Panc1 (cell line): ENCODE data around the gene ALS2CL. TPM values are rescaled to one million over a fixed set of nuclear protein-coding genes. Genes with fewer than 3 reads are reported as not detected.

Experiments
- ATAC-seq: fragments of 200-7000 bp; cut with Tn5 transposase; 2 replicates; pipeline ENCODE4 v1.9.1; 2020; ENCODE audit warnings: mild to moderate bottlenecking, moderate library complexity
- BruUV-seq: library from RNA; stranded (reverse); fragments of 400-500 nt; replicated peaks from 2 replicates; lab custom pipeline; 2021; lab: Mats Ljungman, UMichigan
- CTCF ChIA-PET: fragments of 300-600 bp; sonication (Branson Sonifier 250); formaldehyde crosslinking; loops from one replicate; lab custom pipeline; 2022; ENCODE audit warnings: antibody characterized with exemption; lab: Charles Lee
- POLR2A ChIA-PET: fragments of 300-600 bp; sonication (Branson Sonifier 250); formaldehyde crosslinking; loops from one replicate; lab custom pipeline; 2022; ENCODE audit warnings: antibody characterized with exemption; lab: Charles Lee
- DNase-seq: peaks from one replicate; pipeline ENCODE4 v3.0.0-alpha.2; 2010; ENCODE audit warnings: low read depth, low spot score
- H3K27ac ChIP-seq: 2 replicates; pipeline ENCODE4 v1.5.1; 2011; ENCODE audit warnings: mild to moderate bottlenecking, low read length, inconsistent platforms
- H3K27me3 ChIP-seq: fragments of 200-500 bp; sonication (Bioruptor generic); 2 replicates; pipeline ENCODE4 v1.6.0; 2014; ENCODE audit warnings: low read length, inconsistent platforms; ENCODE audit not compliant: control insufficient read depth, insufficient read depth
- H3K36me3 ChIP-seq: fragments of 200-500 bp; sonication (Bioruptor generic); 2 replicates; pipeline ENCODE4 v1.5.1; 2014; ENCODE audit warnings: inconsistent platforms, mild to moderate bottlenecking, low read length, moderate library complexity; ENCODE audit not compliant: control insufficient read depth, insufficient read depth
- H3K4me1 ChIP-seq: 2 replicates; pipeline ENCODE4 v1.5.1; 2011; ENCODE audit warnings: inconsistent platforms, mild to moderate bottlenecking, low read length, moderate library complexity; ENCODE audit not compliant: control insufficient read depth, insufficient read depth
- H3K4me3 ChIP-seq, 2 experiments: 2 replicates each; pipeline ENCODE4 v1.5.1; 2011 to 2012; ENCODE audit warnings: low read depth in 2 of 2, low read length in 2 of 2, mild to moderate bottlenecking in 2 of 2, inconsistent platforms in 1 of 2, moderate library complexity in 1 of 2
- H3K9me3 ChIP-seq: fragments of 200-500 bp; sonication (Bioruptor generic); 2 replicates; pipeline ENCODE4 v1.5.1; 2014; ENCODE audit warnings: low read depth, mild to moderate bottlenecking, inconsistent platforms, low read length, moderate library complexity; ENCODE audit not compliant: control insufficient read depth, insufficient read depth
- POLR2AphosphoS5 ChIP-seq: IDR thresholded peaks from 2 replicates; pipeline ENCODE4 v1.6.1; 2012; ENCODE audit warnings: mild to moderate bottlenecking, low read depth, low read length, moderate library complexity
- SIN3A ChIP-seq: IDR thresholded peaks from 2 replicates; pipeline ENCODE4 v1.6.1; 2012; ENCODE audit warnings: low read depth, mild to moderate bottlenecking, low read length, moderate library complexity, borderline replicate concordance; ENCODE audit not compliant: insufficient read depth
- TCF7L2 ChIP-seq: IDR thresholded peaks from 2 replicates; pipeline ENCODE4 v1.6.1; 2011; ENCODE audit warnings: mild to moderate bottlenecking, low read depth, low read length, inconsistent platforms
- in situ Hi-C: cut with HindIII; loops from 2 replicates; pipeline ENCODE4 v1.10.0; 2016; ENCODE audit warnings: low sequenced_read_pairs, low pct_unique_long_range_greater_than_20kb
- intact Hi-C: fragments of 100-400 bp; cut with micrococcal nuclease; formaldehyde crosslinking; loops from one replicate; pipeline ENCODE4 v1.10.0; 2022; ENCODE audit not compliant: unreplicated experiment
- total RNA-seq: library from RNA; stranded (reverse); gene quantifications from one replicate; pipeline ENCODE4 v1.2.1, GENCODE V29; 2021; ENCODE audit not compliant: unreplicated experiment
- TF ChIP-seq, protein P1 (sequence below): fragments of 450-650 bp; IDR thresholded peaks from 2 replicates; pipeline ENCODE4 v1.5.1; 2017; ENCODE audit warnings: mild to moderate bottlenecking
- TF ChIP-seq, protein P2 (sequence below), 2 experiments: IDR thresholded peaks; 2 replicates each; pipeline ENCODE4 v1.6.1; 2011 to 2012; ENCODE audit warnings: low read depth in 2 of 2, control low read depth in 1 of 2, low read length in 1 of 2, mild to moderate bottlenecking in 1 of 2, moderate library complexity in 1 of 2; ENCODE audit not compliant: insufficient read depth in 1 of 2

ALS2CL gene
- total RNA-seq, 1 experiment from 2014 or later, result 2.7 TPM

DNA sequence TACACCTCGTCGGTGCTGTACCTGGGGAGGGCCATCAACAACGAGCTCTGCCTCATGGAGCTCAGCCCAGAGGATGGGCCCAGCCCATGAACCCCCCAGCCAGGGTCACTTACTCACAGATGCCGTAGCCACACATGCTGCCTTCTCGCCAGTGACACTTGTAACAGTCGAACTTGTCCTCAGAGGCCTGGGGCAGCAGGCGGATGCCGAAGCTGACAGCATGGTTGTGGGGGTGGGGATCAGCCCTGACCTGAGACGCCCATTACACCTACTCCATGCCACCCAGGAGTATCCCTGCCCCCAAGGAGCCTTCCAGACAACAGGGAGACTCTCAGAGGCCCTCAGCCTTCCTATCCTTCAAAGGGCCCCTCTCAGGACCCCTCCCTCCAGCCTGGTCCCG, 12.1 kb downstream of the ALS2CL start:
- no peak overlapping the region for H3K27ac ChIP-seq
- H3K4me3 ChIP-seq, result no peak overlapping the region
- no peaks in the 10 kb centered on the region for H3K36me3 ChIP-seq
- intact Hi-C loops, result no loop called here
- CTCF ChIA-PET, result no interaction called here
- in situ Hi-C loops, result no loop called here
- TF ChIP-seq, protein P1, sequence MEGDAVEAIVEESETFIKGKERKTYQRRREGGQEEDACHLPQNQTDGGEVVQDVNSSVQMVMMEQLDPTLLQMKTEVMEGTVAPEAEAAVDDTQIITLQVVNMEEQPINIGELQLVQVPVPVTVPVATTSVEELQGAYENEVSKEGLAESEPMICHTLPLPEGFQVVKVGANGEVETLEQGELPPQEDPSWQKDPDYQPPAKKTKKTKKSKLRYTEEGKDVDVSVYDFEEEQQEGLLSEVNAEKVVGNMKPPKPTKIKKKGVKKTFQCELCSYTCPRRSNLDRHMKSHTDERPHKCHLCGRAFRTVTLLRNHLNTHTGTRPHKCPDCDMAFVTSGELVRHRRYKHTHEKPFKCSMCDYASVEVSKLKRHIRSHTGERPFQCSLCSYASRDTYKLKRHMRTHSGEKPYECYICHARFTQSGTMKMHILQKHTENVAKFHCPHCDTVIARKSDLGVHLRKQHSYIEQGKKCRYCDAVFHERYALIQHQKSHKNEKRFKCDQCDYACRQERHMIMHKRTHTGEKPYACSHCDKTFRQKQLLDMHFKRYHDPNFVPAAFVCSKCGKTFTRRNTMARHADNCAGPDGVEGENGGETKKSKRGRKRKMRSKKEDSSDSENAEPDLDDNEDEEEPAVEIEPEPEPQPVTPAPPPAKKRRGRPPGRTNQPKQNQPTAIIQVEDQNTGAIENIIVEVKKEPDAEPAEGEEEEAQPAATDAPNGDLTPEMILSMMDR, result no peak
- TF ChIP-seq POLR2AphosphoS5 (no peak), TCF7L2 (no peak)
- BruUV-seq, result no TSS peak
- DNase-seq (no peak), ATAC-seq (no peak)
- no peaks in the 10 kb centered on the region for H3K27me3 ChIP-seq
- no peaks in the 10 kb centered on the region for H3K4me1 ChIP-seq
- no peaks in the 10 kb centered on the region for H3K9me3 ChIP-seq
- POLR2A ChIA-PET, result no interaction called here

DNA sequence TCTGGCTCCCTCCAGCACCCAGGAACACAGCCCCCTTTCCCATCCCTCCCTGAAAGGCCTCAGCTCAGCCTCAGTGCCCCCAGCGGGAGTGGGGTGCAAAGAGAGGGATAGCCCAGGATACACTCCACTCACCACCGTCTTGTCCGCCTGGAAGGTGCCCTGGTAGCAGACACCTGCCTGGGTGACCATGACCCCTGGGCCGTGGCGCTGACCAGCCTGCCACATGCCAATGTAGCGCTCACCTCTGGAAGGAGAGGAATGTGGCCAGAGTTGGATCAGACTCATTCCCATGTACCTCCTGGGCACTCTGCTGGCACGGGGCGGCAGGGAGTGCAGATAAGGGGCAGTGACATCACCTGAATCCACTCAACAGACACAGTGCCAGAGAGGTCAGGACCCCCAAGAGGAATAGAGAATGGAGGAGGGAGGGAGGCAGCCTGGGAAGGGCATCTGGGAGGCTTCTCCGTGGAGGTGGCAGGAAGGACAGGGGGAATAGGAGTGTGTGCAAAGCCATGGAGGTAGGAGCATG, 13.1 kb downstream of the ALS2CL start:
- ChIA-PET CTCF (no interaction called here), POLR2A (no interaction called here)
- no peaks in the 10 kb centered on the region for H3K36me3 ChIP-seq
- in situ Hi-C loops (no loop called here), intact Hi-C loops (no loop called here)
- H3K4me3 ChIP-seq, result no peak overlapping the region
- BruUV-seq, result no TSS peak
- DNase-seq (no peak), ATAC-seq (no peak)
- no peaks in the 10 kb centered on the region for H3K27me3 ChIP-seq
- H3K27ac ChIP-seq, result no peak overlapping the region
- TF ChIP-seq, protein P2, sequence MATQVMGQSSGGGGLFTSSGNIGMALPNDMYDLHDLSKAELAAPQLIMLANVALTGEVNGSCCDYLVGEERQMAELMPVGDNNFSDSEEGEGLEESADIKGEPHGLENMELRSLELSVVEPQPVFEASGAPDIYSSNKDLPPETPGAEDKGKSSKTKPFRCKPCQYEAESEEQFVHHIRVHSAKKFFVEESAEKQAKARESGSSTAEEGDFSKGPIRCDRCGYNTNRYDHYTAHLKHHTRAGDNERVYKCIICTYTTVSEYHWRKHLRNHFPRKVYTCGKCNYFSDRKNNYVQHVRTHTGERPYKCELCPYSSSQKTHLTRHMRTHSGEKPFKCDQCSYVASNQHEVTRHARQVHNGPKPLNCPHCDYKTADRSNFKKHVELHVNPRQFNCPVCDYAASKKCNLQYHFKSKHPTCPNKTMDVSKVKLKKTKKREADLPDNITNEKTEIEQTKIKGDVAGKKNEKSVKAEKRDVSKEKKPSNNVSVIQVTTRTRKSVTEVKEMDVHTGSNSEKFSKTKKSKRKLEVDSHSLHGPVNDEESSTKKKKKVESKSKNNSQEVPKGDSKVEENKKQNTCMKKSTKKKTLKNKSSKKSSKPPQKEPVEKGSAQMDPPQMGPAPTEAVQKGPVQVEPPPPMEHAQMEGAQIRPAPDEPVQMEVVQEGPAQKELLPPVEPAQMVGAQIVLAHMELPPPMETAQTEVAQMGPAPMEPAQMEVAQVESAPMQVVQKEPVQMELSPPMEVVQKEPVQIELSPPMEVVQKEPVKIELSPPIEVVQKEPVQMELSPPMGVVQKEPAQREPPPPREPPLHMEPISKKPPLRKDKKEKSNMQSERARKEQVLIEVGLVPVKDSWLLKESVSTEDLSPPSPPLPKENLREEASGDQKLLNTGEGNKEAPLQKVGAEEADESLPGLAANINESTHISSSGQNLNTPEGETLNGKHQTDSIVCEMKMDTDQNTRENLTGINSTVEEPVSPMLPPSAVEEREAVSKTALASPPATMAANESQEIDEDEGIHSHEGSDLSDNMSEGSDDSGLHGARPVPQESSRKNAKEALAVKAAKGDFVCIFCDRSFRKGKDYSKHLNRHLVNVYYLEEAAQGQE (IDR thresholded peaks at IDR 0.05; ENCODE audit: insufficient read depth in 1 of 2, low read depth in 2 of 2, low read length in 1 of 2), result no peak
- no peak for TF ChIP-seq TCF7L2
- TF ChIP-seq SIN3A, result no peak
- H3K9me3 ChIP-seq, result no peaks in the 10 kb centered on the region
- H3K4me1 ChIP-seq, result no peaks in the 10 kb centered on the region

DNA sequence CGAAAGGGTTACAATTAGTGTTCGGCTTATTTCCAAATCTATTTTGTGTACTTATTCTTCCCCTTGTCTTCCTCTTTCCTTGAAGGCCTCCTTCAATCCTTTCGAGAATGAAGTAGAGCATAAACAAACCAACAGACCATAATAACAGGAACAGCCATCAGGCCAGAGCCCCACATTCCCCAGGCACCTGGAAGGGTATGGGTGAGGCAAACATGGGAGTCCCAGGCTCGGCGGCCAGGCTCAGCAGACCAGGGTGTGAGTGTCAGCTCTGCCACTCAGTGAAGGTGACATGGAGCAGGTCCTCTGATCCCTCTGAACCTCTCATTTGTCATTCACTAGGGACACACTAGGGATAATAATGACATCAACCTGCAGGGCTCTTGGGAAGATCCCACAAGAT, 13.8 kb downstream of the ALS2CL start:
- Histone ChIP-seq H3K4me1 (no peaks in the 10 kb centered on the region), H3K36me3 (no peaks in the 10 kb centered on the region), H3K27me3 (no peaks in the 10 kb centered on the region), H3K27ac (no peak overlapping the region), H3K9me3 (no peaks in the 10 kb centered on the region), H3K4me3 (no peak overlapping the region)
- no TSS peak for BruUV-seq
- no peak for ATAC-seq
- intact Hi-C loops, result no loop called here
- TF ChIP-seq TCF7L2, result no peak
- TF ChIP-seq, protein P2 (IDR thresholded peaks at IDR 0.05; ENCODE audit: insufficient read depth in 1 of 2, low read depth in 2 of 2, low read length in 1 of 2), result no peak
- no peak for TF ChIP-seq POLR2AphosphoS5
- TF ChIP-seq, protein P1, result no peak
- no peak for TF ChIP-seq SIN3A
- in situ Hi-C loops, result no loop called here
- DNase-seq, result no peak
- POLR2A ChIA-PET, result no interaction called here
- CTCF ChIA-PET, result no interaction called here
